Retinal pigment epithelial cell (primary cell): ENCODE data around the gene ZNF326.

Source experiments
- DNase-seq: peaks from one replicate; pipeline ENCODE4 v3.0.0-alpha.2; 2010; ENCODE audit warnings: low read depth
- H3K4me3 ChIP-seq: 2 replicates; pipeline ENCODE4 v1.5.1; 2011; ENCODE audit warnings: mild to moderate bottlenecking, low read length, control low read depth, moderate library complexity
- CTCF ChIP-seq: conservative IDR thresholded peaks from 2 replicates; pipeline ENCODE4 v1.5.1; 2011; ENCODE audit warnings: low read depth, low read length, control low read depth, inconsistent platforms

Gene ZNF326

DNA sequence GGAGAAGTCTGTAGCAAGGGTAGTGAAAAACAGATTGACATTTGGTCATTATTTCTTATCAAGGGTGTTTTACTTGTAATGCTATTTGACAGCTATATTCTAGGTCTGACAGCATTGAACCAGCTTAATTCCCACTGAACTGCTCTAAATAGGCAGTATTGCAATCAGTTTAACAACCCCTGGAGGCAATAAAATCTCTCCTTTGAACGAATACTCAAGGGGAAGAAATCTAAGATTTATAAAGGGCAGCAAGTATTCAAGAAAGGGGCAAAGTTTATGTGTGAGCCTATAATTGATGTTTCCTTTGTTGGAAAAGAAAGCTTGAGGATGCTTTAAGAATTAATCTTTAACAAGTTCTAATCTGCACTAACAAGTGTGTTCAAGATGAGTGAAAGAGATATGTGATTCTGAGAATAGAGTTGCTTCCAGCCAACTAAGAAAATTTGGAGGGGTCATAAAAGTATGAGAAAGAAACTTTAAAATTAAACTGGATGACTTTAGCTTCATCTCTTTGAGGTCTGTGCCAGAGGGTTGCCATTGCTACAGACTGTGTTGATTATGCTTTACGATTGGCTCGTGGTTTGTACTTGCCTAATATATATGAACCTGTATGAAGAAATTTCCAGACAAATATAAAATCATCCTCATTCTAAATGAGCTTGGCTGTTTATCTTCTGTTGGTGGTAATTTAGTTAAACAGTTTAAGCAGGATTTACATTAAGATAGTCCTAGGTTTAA is 72.5 kb downstream of the ZNF326 start:
- DNase-seq, result no peak
- TF ChIP-seq CTCF, result no peak
- H3K4me3 ChIP-seq, result no peak overlapping the region

- TF ChIP-seq CTCF, result no peak
- no peak for DNase-seq
These were observed 73.8 kb downstream of the ZNF326 start for GRCh38 chr1:90068611-90069280.

DNA sequence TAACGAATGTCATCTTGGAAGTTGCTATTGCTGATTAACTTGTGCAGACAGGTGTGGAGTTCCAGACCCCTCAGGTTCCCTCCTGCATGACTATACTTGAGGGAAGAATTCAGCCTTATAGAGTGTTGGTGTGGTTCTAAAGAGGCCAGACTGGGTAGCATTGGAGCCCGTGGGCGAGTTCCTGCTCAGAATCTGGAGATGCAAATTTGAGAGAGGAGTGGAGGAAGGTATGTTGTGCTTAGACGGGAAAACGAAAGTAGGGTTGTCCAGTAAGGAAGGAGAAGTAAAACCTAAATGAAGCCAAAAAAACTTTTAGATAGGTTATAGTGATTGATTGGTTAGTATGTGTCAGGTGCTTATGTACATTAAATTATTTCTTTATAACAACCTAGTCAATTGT is 79.2 kb downstream of the ZNF326 start:
- no peak overlapping the region for H3K4me3 ChIP-seq
- no peak for DNase-seq
- TF ChIP-seq CTCF, result no peak

More at GRCh38 chr1:90068611-90069280, 73.8 kb downstream of the ZNF326 start:
- no peak overlapping the region for H3K4me3 ChIP-seq

- TF ChIP-seq CTCF, result no peak
- no peak overlapping the region for H3K4me3 ChIP-seq
These were observed 79.7 kb downstream of the ZNF326 start for GRCh38 chr1:90074566-90074965.

GRCh38 chr1:90074970-90075391 is 80.1 kb downstream of the ZNF326 start:
- peak; percentile 75 for DNase-seq
- no peak overlapping the region for H3K4me3 ChIP-seq
- TF ChIP-seq CTCF, result no peak

More at GRCh38 chr1:90074566-90074965, 79.7 kb downstream of the ZNF326 start:
- DNase-seq, result no peak

- no peak for DNase-seq
- TF ChIP-seq CTCF, result no peak
- no peak overlapping the region for H3K4me3 ChIP-seq
These were observed 89.1 kb downstream of the ZNF326 start for GRCh38 chr1:90083995-90084394.
